GM20431 (cell line): ENCODE data around the gene IFFO2.

Source experiments
- in situ Hi-C: fragments of 300-500 bp; cut with MseI, MboI; formaldehyde crosslinking; loops from one replicate; pipeline ENCODE4 v1.15.0; 2020; ENCODE audit warnings: low sequenced_read_pairs; ENCODE audit not compliant: unreplicated experiment

Gene IFFO2

GRCh38 chr1:18956193-18957135, at the start of gene IFFO2:
TSS of gene IFFO2 (minus strand) at chr1:18956676. CDS start at chr1:18956332, 344 bp downstream.
- in situ Hi-C loops, result no loop called here

DNA sequence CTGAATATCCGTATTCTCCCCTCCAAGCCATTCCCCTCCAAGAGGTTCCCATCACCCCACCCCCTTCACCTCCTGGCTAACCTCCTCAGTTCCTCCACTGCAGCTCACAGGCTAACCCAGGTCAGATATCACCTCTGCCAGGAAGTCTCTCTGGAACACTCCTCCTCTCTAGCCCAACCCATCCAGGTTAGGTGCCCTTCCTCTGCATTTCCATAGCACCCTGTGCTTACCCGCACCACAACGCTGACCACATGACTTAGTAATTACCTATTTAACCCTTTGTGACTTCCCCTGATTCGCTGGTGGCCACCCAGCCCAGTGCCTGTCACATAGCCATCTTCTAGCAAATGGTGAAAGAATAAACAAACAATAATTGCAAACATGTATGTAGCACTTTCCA, 49.5 kb upstream of the IFFO2 start:
- in situ Hi-C loops, result no loop called here

- in situ Hi-C loops, result no loop called here
These were observed 47.2 kb upstream of the IFFO2 start for GRCh38 chr1:19003371-19004290.

DNA sequence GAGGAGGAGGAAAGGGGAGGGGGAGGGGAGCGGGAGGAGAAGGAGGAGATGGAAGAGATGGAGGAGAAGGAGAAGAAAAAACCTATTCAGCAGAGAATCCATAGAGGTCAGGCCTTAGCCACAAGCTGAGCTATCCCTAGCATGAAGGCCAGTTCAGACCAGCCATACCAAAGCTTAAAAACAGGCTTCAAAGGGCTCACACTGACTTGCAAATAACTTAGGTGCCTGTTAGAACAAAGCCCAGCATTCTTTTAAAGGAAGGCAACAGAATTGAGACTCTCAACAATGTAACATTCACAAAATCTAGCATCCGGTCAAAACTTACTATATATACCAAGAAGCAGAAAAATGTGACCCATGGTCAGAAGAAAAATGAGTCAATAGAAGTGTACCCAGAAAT, 43.6 kb upstream of the IFFO2 start:
- in situ Hi-C loops, result no loop called here

- in situ Hi-C loops, result no loop called here
These were observed 42.9 kb upstream of the IFFO2 start for GRCh38 chr1:18999359-18999758.

DNA sequence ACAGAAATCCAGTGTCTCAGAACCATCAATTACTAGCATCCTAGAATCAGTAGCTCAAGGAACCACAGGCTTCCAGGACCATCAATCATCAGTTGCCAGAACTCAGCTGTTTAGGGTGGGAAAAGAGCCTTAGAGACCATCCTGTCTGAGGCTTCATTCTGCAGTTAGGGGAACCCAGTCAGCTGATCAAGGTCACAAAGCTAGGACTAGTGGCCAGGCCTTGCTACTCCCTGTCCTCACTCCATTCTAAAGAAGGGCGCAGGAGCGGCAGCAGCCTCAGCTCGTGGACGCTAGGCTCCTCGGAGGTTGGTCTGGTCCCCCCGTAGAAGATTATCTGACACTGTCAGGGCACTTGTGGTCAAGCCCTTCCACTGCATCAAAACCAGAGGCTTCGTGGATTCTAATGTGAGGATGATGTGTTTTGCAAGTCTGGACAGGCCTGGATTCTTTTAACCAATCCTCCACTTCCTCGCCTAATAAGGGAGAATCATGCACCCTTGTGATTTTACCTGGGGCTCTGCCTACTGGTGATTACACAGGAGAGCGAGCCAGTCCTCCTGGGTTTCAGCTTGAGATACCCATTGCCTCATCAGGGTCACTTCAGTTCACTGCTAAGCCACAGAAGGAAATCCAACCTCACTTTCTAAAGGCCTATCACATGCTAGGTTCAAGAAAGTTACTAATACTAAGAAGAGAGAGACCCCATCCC, 41.7 kb upstream of the IFFO2 start:
- in situ Hi-C loops, result no loop called here

- in situ Hi-C loops, result no loop called here
These were observed 41.0 kb upstream of the IFFO2 start for GRCh38 chr1:18997508-18997907.

GRCh38 chr1:18996548-18997177, 40.2 kb upstream of the IFFO2 start:
- in situ Hi-C loops, result no loop called here

- in situ Hi-C loops, result no loop called here
These were observed 37.9 kb upstream of the IFFO2 start for GRCh38 chr1:18994381-18994780.

DNA sequence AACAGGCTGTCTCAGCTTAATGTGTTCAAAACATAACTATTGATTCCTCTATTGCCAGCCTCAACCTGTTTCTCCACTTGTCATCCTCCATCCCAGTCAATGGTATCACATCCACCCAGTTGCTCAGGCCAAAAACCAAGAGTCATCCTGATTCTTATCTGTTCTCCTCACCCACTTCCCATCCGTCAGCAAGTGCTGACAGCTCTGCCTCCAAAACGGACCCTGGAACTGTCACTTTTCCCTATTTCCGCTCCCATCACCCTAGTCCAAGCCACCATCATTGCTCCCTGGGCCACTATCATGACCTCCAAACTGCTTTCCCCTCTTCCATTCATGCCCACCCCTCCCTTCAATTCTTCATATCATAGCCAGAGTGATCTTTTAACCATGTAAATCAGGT, 36.2 kb upstream of the IFFO2 start:
- in situ Hi-C loops, result no loop called here

GRCh38 chr1:18991585-18991984, 35.1 kb upstream of the IFFO2 start:
- in situ Hi-C loops, result no loop called here

- in situ Hi-C loops, result no loop called here
These were observed 33.4 kb upstream of the IFFO2 start for GRCh38 chr1:18989896-18990295.

- in situ Hi-C loops, result no loop called here
These were observed 32.8 kb upstream of the IFFO2 start for GRCh38 chr1:18989176-18989799.

DNA sequence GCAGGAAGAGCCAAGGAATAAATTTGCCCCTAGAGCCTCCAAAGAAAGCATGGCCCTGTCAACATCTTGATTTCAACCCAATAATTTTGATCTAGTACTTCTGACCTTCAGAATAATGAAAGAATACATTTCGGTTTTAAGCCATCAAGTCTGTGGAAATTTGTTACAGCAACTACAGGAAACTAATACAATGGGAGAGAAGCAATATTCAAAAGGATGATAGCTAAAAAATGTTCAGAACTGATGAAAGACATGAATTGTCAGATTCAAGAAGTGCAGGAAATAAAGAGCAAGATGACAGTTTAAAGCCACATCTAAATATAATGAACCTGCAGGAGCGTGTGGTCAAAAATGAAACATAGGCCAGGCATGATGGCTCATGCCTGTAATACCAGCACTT, 24.8 kb upstream of the IFFO2 start:
- in situ Hi-C loops, result no loop called here

- in situ Hi-C loops, result no loop called here
These were observed 22.2 kb upstream of the IFFO2 start for GRCh38 chr1:18978706-18979105.

DNA sequence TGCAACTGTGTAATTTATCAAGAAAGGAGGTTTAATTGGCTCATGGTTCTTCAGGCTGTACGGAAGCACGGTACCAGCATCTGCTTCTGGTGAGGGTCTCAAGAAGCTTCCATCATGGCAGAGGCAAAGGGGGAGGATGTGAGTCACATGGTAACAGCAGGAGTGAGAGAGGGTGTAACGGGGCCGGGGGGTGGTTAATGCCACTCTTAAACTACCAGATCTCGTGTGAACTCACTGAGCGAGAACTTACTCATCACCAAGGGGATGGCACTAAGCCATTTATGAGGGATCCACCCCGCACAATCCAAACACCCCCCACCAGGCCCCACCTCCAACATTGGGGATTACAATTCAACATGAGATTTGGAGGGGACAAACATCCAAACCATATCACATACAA, 21.0 kb upstream of the IFFO2 start:
- in situ Hi-C loops, result no loop called here

- in situ Hi-C loops, result no loop called here
These were observed 19.6 kb upstream of the IFFO2 start for GRCh38 chr1:18976096-18976495.

GRCh38 chr1:18974606-18975005, 18.1 kb upstream of the IFFO2 start:
- in situ Hi-C loops, result no loop called here

GRCh38 chr1:18974005-18974404, 17.5 kb upstream of the IFFO2 start:
- in situ Hi-C loops, result no loop called here
